Middle frontal gyrus (tissue), 1 donor: Measurements from ENCODE around the gene TAOK2.
"Not testable (repeated sequence)": the region's sequence is repeated elsewhere in the genome, so short reads cannot be mapped to it uniquely, and the experiment has no call there.

Experiments used
- DNase-seq: peaks from one replicate; pipeline ENCODE4 v3.0.0-alpha.2; 2015; ENCODE audit warnings: low spot score; ENCODE audit errors: extremely low spot score

The TAOK2 gene

GRCh38 chr16:29973384-29974246 is at the start of gene TAOK2:
TSS of gene TAOK2 (plus strand) at chr16:29973868. CDS start at chr16:29977773, 3,905 bp downstream.
- peak; percentile 95 for DNase-seq

GRCh38 chr16:29925105-29925756 is 48.4 kb upstream of the TAOK2 start:
- no peak for DNase-seq

DNA sequence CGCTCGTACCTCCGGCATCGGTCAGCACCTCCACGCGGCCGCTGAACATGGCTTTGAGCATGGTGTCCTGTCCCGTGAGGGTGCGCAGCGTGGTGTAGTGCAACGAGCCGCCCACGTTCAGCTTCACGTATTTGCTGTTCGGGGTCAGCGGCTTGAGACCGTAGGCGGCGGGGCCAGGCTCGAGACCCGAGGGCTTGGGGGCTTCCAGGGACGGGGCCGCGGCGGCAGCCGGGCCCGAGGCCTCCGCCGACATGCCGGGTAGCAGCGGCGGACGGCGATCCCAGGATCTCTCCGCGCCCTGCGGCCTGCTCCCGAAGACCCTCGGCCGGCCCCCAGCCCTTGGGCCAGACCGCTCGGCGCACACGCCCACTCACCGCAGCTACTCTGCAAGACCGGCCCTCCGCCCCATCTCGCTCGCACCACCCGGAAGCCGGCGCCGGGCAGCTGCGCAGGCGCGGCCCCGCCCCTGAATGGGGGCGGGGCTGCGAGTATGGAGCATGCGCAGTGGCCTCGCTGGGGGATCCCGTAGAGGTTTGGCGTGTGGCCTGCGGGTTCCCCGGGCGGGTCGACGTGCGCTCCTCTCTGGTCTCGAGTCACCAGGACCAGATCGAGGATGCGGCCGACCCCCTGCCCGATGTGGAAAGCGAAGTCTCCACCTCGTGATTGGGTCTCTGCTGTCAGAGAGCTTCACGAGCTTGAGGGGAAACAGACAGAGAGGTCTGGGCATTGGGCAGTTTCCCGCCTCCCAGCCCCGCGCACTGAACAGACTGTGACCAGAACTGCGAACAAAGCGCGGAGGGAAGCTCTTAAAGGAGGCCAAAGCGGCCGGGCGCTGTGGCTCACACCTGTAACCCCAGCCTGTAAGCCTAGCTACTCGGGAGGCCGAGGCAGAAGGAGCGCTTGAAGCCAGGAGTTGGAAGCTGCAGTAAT is 47.6 kb upstream of the TAOK2 start, which contains the start of gene KCTD13:
Gene KCTD13, minus strand, starts transcription at position 446 of the 930 bp plus-strand sequence. Its CDS starts 193 bp downstream, at position 253.
- peak; percentile 77 for DNase-seq

DNA sequence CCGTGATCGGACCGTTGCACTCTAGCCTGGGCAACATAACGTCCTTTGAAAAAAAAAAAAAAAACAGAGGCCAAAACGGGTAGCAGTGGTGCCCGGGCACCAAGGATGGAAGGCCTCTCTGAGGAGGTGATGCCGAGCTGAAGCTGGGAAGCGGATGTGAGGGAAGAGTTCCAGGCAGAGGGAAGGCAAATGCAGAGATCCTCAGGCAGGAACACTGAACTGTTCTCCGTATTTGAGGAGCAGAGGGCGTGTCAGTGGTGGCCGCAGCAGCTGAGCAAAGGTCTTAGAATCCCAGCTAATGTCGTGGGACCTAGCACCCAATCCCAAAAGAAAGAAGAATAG is 47.0 kb upstream of the TAOK2 start:
- DNase-seq, result no peak

DNA sequence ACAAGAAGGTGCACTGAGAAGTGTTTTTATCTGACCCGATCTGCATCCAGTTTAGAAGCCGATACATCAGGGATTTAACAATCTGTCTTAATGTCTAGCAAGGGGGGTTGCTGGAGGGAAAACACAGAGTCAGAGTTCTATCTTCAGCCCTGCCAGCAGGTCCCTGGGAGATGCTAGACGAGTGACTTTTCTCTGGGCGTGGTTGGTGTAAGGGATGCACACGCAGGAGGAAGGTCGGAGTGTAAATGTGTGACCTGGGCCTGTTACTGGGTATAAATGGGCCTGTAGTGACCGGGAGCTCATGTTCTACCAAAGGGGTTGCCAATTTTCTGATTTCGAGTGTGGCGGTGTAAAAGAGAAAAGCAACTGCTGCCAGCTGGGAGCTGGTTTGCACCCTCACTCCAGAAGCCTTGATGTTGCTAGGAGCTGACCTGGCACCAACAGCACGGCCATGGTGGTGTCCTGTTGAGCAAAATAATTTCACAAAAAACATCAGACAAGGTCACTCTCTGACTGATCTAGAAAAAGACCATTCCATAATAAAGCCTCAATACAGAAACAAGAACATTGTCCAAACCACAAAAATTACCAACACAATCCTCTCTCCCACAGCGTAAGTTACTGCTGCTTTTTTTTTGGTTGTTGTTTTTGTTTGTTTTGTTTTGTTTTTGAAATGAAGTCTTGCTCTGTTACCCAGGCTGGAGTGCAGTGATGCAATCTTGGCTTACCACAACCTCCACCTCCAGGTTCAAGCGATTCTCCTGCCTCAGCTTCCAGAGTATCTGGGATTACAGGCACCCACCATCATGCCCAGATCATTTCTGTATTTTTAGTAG is 46.4 kb upstream of the TAOK2 start:
- no peak for DNase-seq

DNA sequence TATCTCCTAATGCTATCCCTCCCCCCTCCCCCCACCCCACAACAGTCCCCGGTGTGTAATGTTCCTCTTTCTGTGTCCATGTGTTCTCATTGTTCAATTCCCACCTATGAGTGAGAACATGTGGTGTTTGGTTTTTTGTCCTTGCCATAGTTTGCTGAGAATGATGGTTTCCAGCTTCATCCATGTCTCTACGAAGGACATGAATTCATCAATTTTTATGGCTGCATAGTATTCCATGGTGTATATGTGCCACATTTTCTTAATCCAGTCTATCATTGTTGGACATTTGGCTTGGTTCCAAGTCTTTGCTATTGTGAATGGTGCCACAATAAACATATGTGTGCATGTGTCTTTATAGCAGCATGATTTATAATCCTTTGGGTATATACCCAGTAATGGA is 41.9 kb upstream of the TAOK2 start:
- DNase-seq, result not testable (repeated sequence)

GRCh38 chr16:29940656-29941055 is 33.0 kb upstream of the TAOK2 start:
- DNase-seq, result no peak

DNA sequence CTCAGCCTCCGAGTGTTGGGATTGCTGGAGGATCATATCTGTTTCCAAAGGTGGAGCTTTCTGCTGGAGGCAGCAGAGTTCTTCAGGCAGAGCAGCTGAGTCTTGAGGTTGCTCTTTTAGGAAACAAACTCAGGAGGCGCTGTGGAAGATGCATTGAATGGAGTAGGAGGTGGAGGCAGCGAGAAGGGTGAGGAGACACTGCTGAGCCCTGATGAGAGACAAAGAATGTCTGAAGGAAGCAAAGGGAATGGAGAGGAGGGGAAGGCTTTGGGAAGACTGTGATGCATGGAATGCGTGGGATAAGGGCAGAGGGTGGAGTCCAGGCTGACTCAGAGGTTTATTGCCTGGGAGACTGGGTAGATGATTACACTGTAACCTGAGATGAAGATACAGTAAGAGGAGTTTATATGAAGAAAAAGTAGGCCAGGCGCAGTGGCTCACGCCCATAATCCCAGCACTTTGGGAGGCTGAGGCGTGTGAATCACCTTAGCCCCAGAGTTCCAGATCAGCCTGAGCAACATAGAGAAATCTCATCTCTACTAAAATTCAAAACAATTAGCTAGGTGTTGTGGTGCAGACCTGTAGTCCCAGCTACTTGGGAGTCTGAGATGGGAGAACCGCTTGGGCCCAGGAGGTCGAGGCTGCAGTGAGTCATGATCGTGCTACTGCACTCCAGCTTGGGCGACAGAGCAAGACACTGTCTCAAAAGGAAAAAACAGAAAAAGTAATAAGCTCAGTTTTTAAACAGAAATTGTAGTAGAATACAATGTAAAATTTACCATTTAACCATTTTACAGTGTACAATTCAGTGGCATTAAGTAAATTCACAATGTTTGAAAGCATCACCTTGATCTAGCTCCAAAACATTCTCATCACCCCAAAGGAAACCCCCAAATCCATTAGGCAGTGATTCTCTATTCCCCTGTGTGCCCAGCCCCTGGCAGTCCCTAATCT is 29.5 kb upstream of the TAOK2 start:
- no peak for DNase-seq

GRCh38 chr16:29947897-29948296 is 25.8 kb upstream of the TAOK2 start:
- DNase-seq, result no peak

GRCh38 chr16:29950806-29951461 is 22.7 kb upstream of the TAOK2 start:
- no peak for DNase-seq

DNA sequence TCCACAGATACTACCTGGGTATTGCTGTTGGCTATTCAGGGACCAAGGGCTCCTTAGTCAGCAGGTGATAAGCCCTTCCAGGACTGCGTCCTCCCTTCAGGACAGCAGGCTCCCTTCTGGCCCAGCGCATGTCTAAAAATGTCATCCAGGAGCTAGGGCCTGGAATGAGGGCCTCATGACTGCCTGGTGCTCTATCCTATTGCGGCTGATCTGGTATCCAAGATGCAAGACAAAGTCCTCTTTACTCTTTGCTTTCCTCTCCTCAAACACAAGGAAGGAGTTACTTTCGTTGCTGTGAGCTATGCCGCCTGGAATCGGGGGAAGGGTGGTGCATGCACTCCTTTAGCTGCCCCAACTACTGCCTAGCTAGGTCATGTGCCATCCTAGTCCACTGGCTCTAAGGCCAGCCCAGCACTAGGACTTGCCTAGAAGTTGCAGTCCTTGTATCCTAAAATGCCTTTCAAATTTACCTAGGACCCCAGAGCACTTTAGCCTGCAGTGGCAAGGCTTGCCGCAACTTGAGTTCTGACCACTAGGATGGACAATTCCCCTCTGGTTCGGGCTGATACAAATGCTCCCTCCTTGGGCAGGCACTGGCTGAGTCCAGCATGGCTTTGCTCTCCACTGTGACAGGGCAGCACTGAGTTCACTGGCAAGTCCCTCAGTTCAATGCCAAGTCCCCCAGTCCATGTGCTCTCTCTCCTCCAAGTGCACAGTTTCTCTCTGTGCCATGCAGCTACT is 21.9 kb upstream of the TAOK2 start:
- DNase-seq, result no peak

GRCh38 chr16:29958756-29959155 is 14.9 kb upstream of the TAOK2 start:
- DNase-seq, result no peak

DNA sequence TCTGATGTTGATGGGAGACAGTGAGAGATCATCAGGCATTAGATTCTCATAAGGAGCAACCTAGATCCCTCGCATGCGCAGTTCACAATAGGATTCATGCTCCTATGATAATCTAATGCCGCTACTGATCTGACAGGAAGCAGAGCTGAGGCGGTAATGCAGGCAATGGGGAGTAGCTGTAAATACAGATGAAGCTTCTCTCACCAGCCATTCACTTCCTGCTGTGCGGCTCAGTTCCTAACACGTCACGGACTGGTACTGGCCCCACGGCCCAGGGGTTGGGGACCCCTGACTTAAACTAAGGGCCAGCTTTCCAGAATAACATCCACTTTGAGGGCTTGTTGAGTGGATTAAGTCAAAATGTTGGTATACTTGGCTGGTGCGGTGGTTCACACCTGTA is 14.4 kb upstream of the TAOK2 start:
- DNase-seq, result no peak

DNA sequence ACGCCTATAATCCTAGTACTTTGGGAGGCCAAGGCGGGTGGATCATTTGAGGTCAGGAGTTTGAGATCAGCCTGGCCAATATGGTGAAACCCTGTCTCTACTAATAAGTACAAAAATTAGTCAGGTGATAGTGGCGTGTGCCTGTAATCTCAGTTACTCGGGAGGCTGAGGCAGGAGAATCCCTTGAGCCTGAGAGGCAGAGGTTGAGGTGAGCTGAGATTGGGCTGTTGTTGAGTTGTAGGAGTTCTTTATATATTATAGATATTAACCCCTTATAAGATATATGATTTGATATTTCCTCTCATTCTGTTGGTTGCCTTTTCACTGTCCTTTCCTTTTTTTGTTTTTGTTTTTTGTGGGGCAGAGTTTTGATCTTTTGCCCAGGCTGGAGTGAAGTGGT is 13.8 kb upstream of the TAOK2 start:
- DNase-seq, result not testable (repeated sequence)

- DNase-seq, result no peak
These were observed 12.6 kb upstream of the TAOK2 start for GRCh38 chr16:29961127-29961478.

DNA sequence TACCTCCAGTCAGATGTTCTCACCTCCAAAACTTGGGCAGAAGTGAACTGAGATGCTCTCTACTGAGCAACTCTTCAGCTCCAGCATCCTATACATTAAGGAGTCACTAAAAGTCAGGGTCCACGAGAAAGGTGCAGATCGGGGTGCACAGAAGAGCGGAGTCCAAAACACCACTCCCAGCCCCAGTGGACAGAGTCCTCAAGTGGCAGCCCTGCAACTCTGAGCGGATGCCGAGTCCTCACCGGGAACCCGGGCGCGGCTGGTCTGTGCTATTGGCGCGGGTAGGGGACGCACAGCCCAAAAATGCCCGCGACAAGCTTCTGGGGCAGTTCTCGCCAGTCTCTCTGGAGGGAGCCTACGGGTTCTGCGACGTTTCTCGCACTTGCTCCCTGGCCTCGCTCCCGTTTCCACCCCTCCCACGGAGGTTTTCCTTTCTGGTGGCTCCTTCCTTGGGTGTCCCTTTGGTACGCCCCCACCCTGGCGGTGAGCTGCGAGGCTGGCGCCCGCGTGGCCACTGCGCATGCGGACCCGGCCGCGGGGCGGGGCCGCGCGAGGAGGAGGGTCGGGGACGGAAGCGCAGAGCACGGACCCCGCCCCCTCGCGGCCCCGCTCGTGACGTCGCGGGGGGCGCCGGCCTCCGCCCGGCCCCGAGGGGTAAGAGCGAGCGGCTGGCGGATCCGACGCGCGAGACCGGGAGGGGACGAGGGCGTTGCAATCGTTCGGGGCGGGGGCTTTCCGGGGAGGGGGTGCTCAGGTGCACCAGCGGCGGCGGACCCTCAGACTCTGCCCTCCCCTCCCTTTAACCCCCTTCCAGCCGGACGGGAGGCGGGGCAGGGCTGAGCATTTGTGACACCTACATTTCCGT is 12.0 kb upstream of the TAOK2 start, which contains the start of gene TMEM219:
Gene TMEM219, plus strand, starts transcription at position 601 of the 865 bp plus-strand sequence. CDS start 1,065 bp downstream, outside the sequence.
- DNase-seq, result peak; percentile 90

- no peak for DNase-seq
These were observed 11.2 kb upstream of the TAOK2 start for GRCh38 chr16:29962344-29962994.
